GM12873 (cell line): ENCODE measurements around the gene LUC7L.
"Not testable (repeated sequence)": the region's sequence is repeated elsewhere in the genome, so short reads cannot be mapped to it uniquely, and the experiment has no call there.

ENCODE experiments used
- CTCF ChIP-seq: IDR thresholded peaks from 2 replicates; pipeline ENCODE4 v1.5.1; 2012; ENCODE audit warnings: low read depth, mild to moderate bottlenecking, moderate library complexity, low read length, control low read depth; ENCODE audit not compliant: insufficient read depth; ENCODE audit errors: missing control alignments

The LUC7L gene

DNA sequence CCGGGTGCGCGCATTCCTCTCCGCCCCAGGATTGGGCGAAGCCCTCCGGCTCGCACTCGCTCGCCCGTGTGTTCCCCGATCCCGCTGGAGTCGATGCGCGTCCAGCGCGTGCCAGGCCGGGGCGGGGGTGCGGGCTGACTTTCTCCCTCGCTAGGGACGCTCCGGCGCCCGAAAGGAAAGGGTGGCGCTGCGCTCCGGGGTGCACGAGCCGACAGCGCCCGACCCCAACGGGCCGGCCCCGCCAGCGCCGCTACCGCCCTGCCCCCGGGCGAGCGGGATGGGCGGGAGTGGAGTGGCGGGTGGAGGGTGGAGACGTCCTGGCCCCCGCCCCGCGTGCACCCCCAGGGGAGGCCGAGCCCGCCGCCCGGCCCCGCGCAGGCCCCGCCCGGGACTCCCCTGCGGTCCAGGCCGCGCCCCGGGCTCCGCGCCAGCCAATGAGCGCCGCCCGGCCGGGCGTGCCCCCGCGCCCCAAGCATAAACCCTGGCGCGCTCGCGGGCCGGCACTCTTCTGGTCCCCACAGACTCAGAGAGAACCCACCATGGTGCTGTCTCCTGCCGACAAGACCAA lies 56.8 kb downstream of the LUC7L start, which contains the start of gene HBA2:
HBA2 (plus strand) TSS at position 503 of the 568 bp plus-strand sequence; CDS start at position 540, 37 bp downstream.
- TF ChIP-seq CTCF: not testable (repeated sequence)

- no peak for TF ChIP-seq CTCF
These were observed 58.5 kb downstream of the LUC7L start for GRCh38 chr16:170788-171187.

GRCh38 chr16:169014-169413 lies 60.2 kb downstream of the LUC7L start:
- no peak for TF ChIP-seq CTCF

DNA sequence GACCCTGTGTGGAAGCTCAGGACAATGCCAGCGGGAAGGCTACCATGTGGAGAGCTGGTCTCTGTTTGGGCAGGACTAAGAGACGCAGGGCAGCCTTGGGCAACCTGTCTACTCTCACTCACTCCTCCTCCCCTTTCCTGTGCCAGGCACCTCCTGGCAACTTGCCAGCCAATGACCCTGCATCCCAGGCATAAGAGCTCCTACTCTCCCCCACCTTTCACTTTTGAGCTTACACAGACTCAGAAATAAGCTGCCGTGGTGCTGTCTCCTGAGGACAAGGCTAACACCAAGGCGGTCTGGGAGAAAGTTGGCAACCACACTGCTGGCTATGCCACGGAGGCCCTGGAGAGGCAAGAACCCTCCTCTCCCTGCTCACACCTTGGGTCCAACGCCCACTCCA lies 60.8 kb downstream of the LUC7L start:
- TF ChIP-seq CTCF: no peak

DNA sequence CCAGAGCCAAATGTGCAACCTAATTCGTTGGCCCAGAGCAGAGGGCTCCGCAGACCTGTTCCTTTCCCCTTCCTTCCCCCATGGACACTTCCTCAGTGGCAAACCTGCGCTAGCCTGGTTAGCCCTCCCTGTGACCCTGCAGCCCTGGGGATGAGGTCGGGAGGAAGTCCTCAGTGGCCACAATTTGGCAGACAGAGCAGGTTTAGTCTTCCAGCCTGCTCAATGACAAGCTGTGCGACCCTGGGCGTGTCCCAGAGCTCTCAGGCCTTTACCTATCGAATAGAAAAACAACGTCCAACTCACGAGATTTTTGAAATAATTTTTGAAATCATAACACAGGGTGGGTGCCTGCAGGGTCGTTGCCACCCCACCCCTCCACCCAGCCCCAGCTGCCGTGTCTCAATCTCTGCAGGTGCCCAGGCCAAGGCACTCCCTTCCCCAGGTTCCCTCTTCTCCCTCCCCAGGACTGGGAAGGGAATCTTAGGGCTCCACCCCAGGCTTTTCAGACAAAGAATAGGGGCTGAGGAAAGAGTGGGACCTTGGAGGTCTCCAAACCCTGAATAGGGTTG lies 62.0 kb downstream of the LUC7L start:
- no peak for TF ChIP-seq CTCF

- TF ChIP-seq CTCF: no peak
These were observed 62.7 kb downstream of the LUC7L start for GRCh38 chr16:166375-167121.

GRCh38 chr16:165539-166374 lies 63.5 kb downstream of the LUC7L start, which contains the start of gene HBM:
Gene HBM, plus strand, starts transcription at chr16:165978. Its CDS starts 20 bp downstream, at chr16:165998.
- no peak for TF ChIP-seq CTCF
